HG02973 (cell line): ENCODE data around the gene ARHGAP40.
"Not testable (repeated sequence)": the region's sequence is repeated elsewhere in the genome, so short reads cannot be mapped to it uniquely, and the experiment has no call there.

ENCODE experiments used
- ATAC-seq: cut with Tn5 transposase; IDR thresholded peaks from one replicate; pipeline ENCODE4 v1.9.1; 2021; ENCODE audit warnings: moderate library complexity; ENCODE audit not compliant: unreplicated experiment

The ARHGAP40 gene

GRCh38 chr20:38586181-38586525 lies 15.5 kb upstream of the ARHGAP40 start:
- ATAC-seq: no peak

GRCh38 chr20:38588303-38588702 lies 13.3 kb upstream of the ARHGAP40 start:
- ATAC-seq: no peak

- no peak for ATAC-seq
Measured at GRCh38 chr20:38589351-38589750, 12.3 kb upstream of the ARHGAP40 start.

- ATAC-seq: no peak
Measured at GRCh38 chr20:38589967-38590675, 11.5 kb upstream of the ARHGAP40 start.

GRCh38 chr20:38590676-38591473 lies 10.7 kb upstream of the ARHGAP40 start:
- ATAC-seq: no peak

GRCh38 chr20:38591474-38592410 lies 9.9 kb upstream of the ARHGAP40 start:
- ATAC-seq: no peak

GRCh38 chr20:38592411-38592790 lies 9.2 kb upstream of the ARHGAP40 start:
- ATAC-seq: not testable (repeated sequence)

GRCh38 chr20:38594281-38594680 lies 7.3 kb upstream of the ARHGAP40 start:
- not testable (repeated sequence) for ATAC-seq

GRCh38 chr20:38595886-38596285 lies 5.7 kb upstream of the ARHGAP40 start:
- ATAC-seq: not testable (repeated sequence)

GRCh38 chr20:38599410-38599882 lies 2.2 kb upstream of the ARHGAP40 start:
- ATAC-seq: no peak

- ATAC-seq: no peak
Measured at GRCh38 chr20:38600057-38600456, 1.6 kb upstream of the ARHGAP40 start.

GRCh38 chr20:38602185-38602581 lies 574 bp downstream of the ARHGAP40 start:
- ATAC-seq: no peak

- no peak for ATAC-seq
Measured at GRCh38 chr20:38603286-38603685, 1.7 kb downstream of the ARHGAP40 start.

GRCh38 chr20:38604873-38605303 lies 3.3 kb downstream of the ARHGAP40 start:
- no peak for ATAC-seq

GRCh38 chr20:38607351-38607750 lies 5.7 kb downstream of the ARHGAP40 start:
- ATAC-seq: no peak

GRCh38 chr20:38608188-38608587 lies 6.6 kb downstream of the ARHGAP40 start:
- ATAC-seq: no peak

GRCh38 chr20:38609815-38610214 lies 8.2 kb downstream of the ARHGAP40 start:
- no peak for ATAC-seq

GRCh38 chr20:38610521-38610920 lies 8.9 kb downstream of the ARHGAP40 start:
- no peak for ATAC-seq

GRCh38 chr20:38612751-38613515 lies 11.3 kb downstream of the ARHGAP40 start:
- no peak for ATAC-seq

- ATAC-seq: no peak
Measured at GRCh38 chr20:38615283-38615682, 13.7 kb downstream of the ARHGAP40 start.
